ENCODE data around the gene RFNG.
A peak's percentile ranks its signal among the peaks of the same experiment; 100 is the strongest.

Gene RFNG

DNA sequence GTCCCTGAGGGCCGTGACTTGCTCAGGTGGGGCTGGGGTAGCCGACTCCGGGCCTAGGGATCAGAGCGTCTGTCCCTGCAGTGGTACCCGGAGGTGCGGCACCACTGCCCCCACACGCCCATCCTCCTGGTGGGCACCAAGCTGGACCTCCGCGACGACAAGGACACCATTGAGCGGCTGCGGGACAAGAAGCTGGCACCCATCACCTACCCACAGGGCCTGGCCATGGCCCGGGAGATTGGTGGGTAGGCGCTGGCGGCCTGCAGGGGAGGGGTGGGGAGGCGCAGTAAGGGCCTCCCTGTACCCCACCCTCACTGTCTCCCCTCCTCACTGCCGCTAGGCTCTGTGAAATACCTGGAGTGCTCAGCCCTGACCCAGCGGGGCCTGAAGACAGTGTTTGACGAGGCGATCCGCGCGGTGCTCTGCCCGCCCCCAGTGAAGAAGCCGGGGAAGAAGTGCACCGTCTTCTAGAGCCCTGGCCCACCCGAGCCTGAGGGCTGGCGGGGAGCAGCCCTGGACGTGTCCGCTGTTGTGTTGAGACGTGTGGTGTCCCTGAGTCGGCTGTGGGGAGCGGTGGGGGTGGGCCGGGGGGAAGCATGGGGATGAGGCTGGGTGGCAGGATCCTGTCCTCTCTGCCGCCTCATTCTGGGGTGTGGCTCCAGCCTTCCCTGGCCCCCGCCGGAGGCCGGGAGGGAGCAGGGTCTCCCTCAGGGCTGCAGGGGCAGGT lies 18.1 kb downstream of the RFNG start:
- TF ChIP-seq, protein P1, sequence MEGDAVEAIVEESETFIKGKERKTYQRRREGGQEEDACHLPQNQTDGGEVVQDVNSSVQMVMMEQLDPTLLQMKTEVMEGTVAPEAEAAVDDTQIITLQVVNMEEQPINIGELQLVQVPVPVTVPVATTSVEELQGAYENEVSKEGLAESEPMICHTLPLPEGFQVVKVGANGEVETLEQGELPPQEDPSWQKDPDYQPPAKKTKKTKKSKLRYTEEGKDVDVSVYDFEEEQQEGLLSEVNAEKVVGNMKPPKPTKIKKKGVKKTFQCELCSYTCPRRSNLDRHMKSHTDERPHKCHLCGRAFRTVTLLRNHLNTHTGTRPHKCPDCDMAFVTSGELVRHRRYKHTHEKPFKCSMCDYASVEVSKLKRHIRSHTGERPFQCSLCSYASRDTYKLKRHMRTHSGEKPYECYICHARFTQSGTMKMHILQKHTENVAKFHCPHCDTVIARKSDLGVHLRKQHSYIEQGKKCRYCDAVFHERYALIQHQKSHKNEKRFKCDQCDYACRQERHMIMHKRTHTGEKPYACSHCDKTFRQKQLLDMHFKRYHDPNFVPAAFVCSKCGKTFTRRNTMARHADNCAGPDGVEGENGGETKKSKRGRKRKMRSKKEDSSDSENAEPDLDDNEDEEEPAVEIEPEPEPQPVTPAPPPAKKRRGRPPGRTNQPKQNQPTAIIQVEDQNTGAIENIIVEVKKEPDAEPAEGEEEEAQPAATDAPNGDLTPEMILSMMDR (IDR thresholded peaks at IDR 0.05; ENCODE audit: extremely low read depth, missing control alignments) = no peak
- DNase-seq (ENCODE audit: low spot score) = no peak

DNA sequence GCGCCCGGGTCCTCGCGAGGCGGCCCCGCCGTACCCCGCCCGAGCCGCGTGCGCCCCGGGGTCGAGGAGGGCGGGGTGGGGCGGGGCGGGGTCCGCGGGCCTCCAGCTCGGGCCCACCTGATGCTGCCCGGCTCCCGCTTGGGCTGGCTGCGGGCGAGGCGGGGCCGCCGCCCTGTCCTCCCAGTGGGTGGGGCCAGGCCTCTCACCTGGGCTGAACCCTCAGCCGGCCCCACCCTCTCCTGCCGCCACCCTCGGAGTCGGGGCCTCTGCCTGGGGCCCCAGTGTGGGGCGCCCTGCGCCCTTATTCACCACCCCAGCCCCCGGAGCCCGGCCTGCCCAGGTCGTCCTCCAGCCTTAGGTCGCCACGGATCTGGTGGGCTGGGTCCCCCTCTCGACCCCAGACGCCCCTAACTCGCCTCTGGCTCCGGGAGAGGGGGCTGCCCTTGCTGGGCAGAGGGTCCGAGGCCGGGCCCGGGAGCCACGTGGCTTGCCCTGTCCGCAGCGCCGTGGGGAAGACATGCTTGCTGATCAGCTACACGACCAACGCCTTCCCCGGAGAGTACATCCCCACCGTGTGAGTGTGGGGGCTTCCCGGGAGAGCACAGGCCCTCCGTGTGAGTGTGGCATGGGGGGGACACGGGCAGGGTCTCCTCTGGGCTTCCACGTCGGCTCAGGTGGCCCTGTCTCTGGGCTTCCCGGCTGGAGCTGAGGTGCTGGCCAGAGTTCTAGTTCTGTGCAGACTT lies 19.6 kb downstream of the RFNG start:
- DNase-seq (ENCODE audit: low spot score) = peak; percentile 77
- TF ChIP-seq, protein P1 (IDR thresholded peaks at IDR 0.05; ENCODE audit: extremely low read depth, missing control alignments) = no peak

DNA sequence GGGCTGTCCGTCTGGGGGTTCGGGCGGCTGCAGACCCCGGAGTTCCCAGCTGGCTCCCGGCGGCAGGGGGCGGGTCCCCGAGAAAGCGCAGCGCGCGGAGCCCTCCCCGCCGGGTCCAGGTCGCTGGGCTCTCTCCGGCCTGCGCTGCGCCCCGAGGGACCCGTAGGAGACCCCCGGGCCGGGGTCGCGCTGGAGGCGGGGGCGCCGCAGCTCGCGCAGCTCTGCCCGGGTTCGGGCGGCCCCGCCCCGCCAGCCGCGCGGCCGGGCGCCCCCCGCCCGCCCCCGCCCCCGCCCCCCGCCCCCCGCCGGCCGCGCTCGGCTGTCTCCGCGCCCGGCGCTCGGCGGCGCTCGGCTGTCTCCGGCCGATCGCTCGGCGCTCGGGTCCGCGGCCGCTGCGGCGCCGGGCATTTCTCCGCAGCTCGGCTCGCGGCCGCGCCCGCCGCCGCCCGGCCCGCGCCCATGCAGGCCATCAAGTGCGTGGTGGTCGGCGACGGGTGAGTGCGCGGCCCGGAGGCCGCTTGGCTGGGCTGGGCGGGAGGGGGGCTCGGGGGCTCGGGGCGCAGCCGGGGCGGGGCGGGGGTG lies 20.2 kb downstream of the RFNG start, which contains the start of gene RAC3:
Gene RAC3 (plus strand): TSS at position 376 of the 582 bp plus-strand sequence. CDS start 84 bp downstream, at position 460.
- TF ChIP-seq, protein P1 (IDR thresholded peaks at IDR 0.05; ENCODE audit: extremely low read depth, missing control alignments) = no peak
- peak; percentile 84 for DNase-seq (ENCODE audit: low spot score)

DNA sequence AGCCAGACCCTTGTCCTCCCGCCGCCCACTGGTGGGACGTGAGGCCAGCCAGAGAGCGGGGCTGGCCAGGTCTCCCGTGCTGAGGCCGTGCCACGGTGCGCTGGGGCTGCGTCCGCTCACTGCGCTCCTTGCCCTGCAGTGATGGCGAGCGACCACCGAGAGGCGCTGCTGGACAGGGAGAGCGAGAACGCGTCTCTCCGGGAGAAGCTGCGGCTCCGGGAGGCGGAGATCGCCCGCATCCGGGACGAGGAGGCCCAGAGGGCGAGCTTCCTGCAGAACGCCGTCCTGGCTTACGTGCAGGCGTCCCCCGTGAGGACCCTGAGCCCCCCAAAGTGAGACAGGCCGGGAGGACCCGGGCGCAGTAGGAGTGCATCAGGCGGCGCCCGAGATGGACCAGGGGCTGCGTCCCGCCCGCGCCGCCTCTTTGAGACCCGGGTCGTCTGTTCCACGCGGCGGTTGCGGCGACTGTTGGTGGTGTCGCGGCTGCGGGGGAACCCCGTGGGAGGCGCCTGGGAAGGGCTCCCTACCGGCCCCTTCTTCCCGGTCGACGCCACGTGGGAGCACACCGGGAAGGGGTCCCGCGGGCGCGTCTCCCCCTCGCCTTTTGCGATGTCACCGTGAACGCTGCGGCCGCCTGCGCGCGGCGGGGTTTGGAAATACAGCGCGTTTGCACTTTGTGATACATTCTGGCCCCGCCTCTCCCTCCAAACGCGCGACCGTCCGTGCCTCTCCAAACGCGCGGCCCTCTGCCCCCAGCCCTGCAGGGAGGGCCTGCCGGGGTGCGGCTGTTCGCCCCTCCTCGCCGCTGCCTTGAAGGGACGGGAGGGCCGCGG lies 20.9 kb downstream of the RFNG start:
- TF ChIP-seq, protein P1 (IDR thresholded peaks at IDR 0.05; ENCODE audit: extremely low read depth, missing control alignments) = peak; percentile 91
- DNase-seq (ENCODE audit: low spot score) = peak; percentile 91

DNA sequence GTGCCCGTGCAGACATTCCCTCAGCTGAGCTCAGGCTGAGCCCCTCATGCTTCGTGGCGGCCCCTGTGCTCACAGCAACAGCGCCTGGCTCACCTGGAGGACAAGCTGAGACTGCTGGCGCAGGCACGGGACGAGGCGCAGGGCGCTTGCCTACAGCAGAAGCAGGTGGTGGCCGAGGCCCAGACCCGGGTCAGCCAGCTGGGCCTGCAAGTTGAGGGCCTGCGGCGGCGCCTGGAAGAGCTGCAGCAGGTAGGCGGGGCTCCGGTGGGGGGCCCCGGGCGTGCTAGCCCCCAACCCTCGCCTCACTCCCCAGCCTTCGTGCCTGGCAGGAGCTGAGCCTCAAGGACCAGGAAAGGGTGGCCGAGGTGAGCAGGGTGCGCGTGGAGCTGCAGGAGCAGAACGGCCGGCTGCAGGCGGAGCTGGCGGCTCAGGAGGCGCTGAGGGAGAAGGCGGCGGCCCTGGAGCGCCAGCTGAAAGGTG lies 21.6 kb downstream of the RFNG start:
- DNase-seq (ENCODE audit: low spot score) = no peak
- TF ChIP-seq, protein P1 (IDR thresholded peaks at IDR 0.05; ENCODE audit: extremely low read depth, missing control alignments) = no peak

DNA sequence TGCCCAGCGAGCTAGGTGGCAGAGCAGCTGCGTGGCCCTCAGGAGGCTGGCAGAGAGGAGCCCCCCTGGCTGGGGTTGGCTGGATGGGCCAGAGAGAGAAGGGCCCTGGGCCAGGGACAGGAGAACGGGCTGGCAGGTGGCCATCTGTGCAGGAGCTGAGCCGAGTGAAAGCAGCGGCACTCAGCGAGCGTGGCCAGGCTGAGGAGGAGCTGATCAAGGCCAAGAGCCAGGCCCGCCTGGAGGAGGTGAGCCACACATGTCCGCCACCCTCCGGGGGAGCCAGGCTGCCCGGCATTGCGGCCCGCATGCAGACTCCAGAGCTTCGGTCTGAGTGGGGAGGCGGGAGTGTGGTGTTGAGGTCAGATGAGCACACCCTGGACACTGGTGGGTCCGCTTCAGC lies 22.2 kb downstream of the RFNG start:
- DNase-seq (ENCODE audit: low spot score) = no peak
- TF ChIP-seq, protein P1 (IDR thresholded peaks at IDR 0.05; ENCODE audit: extremely low read depth, missing control alignments) = no peak

All from GM20000 (cell line).